CD4-positive, CD25-positive, alpha-beta regulatory T cell (primary cell): ENCODE data around the gene PRSS3. TPM values are rescaled to one million over a fixed set of nuclear protein-coding genes. Genes with fewer than 3 reads are reported as not detected.
"Not testable (repeated sequence)": the region's sequence is repeated elsewhere in the genome, so short reads cannot be mapped to it uniquely, and the experiment has no call there.

Experiments
- ATAC-seq, 2 donors: fragments of 150-1000 bp; cut with Tn5 transposase; one replicate each; pipeline ENCODE4 v1.10.0; 2021; ENCODE audit warnings: low read depth in 2 of 2, moderate number of reproducible peaks in 2 of 2, moderate library complexity in 1 of 2
- DNase-seq, 3 donors: peaks; one replicate each; pipeline versions ENCODE4 v3.0.0 to v3.0.0-alpha.2; 2012 to 2022; ENCODE audit warnings: mixed read lengths in 1 of 3
- H3K27ac ChIP-seq: one replicate; pipeline ENCODE4 v1.7.0; 2013; ENCODE audit warnings: mild to moderate bottlenecking, low read length; ENCODE audit not compliant: insufficient read depth, poor library complexity, severe bottlenecking
- H3K27me3 ChIP-seq: one replicate; pipeline ENCODE4 v1.7.0; 2013; ENCODE audit warnings: low read length; ENCODE audit not compliant: control insufficient read depth, insufficient read depth
- H3K36me3 ChIP-seq: one replicate; pipeline ENCODE4 v1.7.0; 2013; ENCODE audit warnings: mild to moderate bottlenecking, low read length, moderate library complexity; ENCODE audit not compliant: control insufficient read depth, insufficient read depth
- H3K4me1 ChIP-seq: 2 replicates; pipeline ENCODE4 v1.7.0; 2013; ENCODE audit warnings: mild to moderate bottlenecking, low read length; ENCODE audit not compliant: insufficient read depth, control insufficient read depth, poor library complexity, severe bottlenecking
- H3K4me3 ChIP-seq: one replicate; pipeline ENCODE4 v1.7.0; 2013; ENCODE audit warnings: low read depth, mild to moderate bottlenecking, low read length, moderate library complexity
- H3K9me3 ChIP-seq, 2 experiments: 1 replicate in 1 of 2; 2 replicates in 1 of 2; pipeline ENCODE4 v1.7.0; 2013; ENCODE audit warnings: low read length in 2 of 2, mild to moderate bottlenecking in 1 of 2, moderate library complexity in 1 of 2; ENCODE audit not compliant: control insufficient read depth in 2 of 2
- H3K27ac Mint-ChIP-seq, 3 donors: one replicate each; pipeline ENCODE4 v1.8.0; 2020 to 2022; ENCODE audit warnings: mild to moderate bottlenecking in 3 of 3, mixed read lengths in 3 of 3, moderate library complexity in 2 of 3
- H3K27me3 Mint-ChIP-seq: one replicate; pipeline ENCODE4 v1.8.0; 2022; ENCODE audit warnings: mild to moderate bottlenecking, mixed read lengths
- H3K36me3 Mint-ChIP-seq: one replicate; pipeline ENCODE4 v1.8.0; 2020; ENCODE audit warnings: mixed read lengths
- H3K4me1 Mint-ChIP-seq, 4 donors: one replicate each; pipeline ENCODE4 v1.8.0; 2020 to 2022; ENCODE audit warnings: mixed read lengths in 4 of 4, mild to moderate bottlenecking in 1 of 4
- H3K4me3 Mint-ChIP-seq, 4 donors: one replicate each; pipeline ENCODE4 v1.8.0; 2020 to 2022; ENCODE audit warnings: mild to moderate bottlenecking in 4 of 4, mixed read lengths in 4 of 4, moderate library complexity in 3 of 4
- H3K9me3 Mint-ChIP-seq, 7 donors: one replicate each; pipeline ENCODE4 v1.8.0; 2020 to 2022; ENCODE audit warnings: mixed read lengths in 7 of 7, mild to moderate bottlenecking in 3 of 7, moderate library complexity in 2 of 7
- polyA plus RNA-seq, 4 donors: library from polyadenylated mRNA; unstranded; fragments of 300-500 nt; fragmentation: Illumina TruSeq; gene quantifications; one replicate each; pipeline ENCODE4 v1.2.3, GENCODE V29; 2021
- total RNA-seq: library from RNA; stranded (reverse); gene quantifications from one replicate; pipeline ENCODE4 v1.2.3, GENCODE V29; 2022

Gene PRSS3
- total and polyA plus RNA-seq, 5 donors from 2014 or later = not detected

DNA sequence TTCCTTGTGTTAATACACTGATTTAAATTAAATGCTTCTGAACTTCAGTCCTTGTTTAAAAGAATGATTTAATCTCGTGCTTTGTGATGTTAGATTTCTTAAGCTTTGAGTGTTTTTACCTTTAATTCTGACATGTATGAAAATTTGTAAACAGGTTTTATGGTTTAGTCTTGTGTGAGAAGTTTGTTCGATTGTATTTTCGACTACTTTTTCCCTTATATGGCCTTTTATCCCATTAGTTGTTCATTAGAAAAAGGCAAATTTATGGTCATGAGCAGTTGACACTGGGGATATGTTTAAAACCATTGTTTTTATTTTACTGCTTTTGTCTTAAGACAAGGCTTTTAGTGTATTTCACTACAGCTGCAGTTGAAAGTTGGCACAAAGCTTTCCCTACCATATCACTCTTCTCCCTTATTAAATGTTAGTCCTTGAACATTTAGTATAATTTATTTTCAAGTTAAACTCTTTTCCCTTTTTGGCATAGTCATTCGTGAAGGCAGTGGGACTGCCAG, 24.9 kb downstream of the PRSS3 start:
- Mint-ChIP-seq H3K27ac (peak overlapping the region in 2 of 3 donors; percentile 7 to 53), H3K36me3 (peaks cover 3% of the 10 kb centered on the region), H3K9me3 (no peaks in the 10 kb centered on the region), H3K4me3 (peak overlapping the region; percentile 45 to 98 (median 93)), H3K27me3 (no peaks in the 10 kb centered on the region), H3K4me1 (peaks cover 23 to 54% (median 40%) of the 10 kb centered on the region in 4 donors)
- H3K27ac ChIP-seq = no peak overlapping the region
- H3K27me3 ChIP-seq = no peaks in the 10 kb centered on the region
- H3K4me1 ChIP-seq = peaks cover 36% of the 10 kb centered on the region
- no peak for ATAC-seq
- H3K36me3 ChIP-seq = no peaks in the 10 kb centered on the region
- peak overlapping the region; percentile 46 for H3K4me3 ChIP-seq
- no peak for DNase-seq
- no peaks in the 10 kb centered on the region for H3K9me3 ChIP-seq

- Mint-ChIP-seq H3K9me3 (no peaks in the 10 kb centered on the region), H3K4me3 (peak overlapping the region in 1 of 4 donors; percentile 44)
- peaks cover 23% of the 10 kb centered on the region for H3K4me1 ChIP-seq
Measured at GRCh38 chr9:33823801-33824200, 28.4 kb downstream of the PRSS3 start.

GRCh38 chr9:33827285-33827684, 31.9 kb downstream of the PRSS3 start:
- H3K27me3 ChIP-seq, H3K27ac Mint-ChIP-seq, H3K27me3 Mint-ChIP-seq, ATAC-seq, H3K27ac ChIP-seq, H3K9me3 ChIP-seq, H3K4me1 ChIP-seq, H3K4me3 Mint-ChIP-seq, H3K36me3 ChIP-seq, H3K36me3 Mint-ChIP-seq, H3K4me3 ChIP-seq, H3K9me3 Mint-ChIP-seq, DNase-seq: not testable (repeated sequence)
- H3K4me1 Mint-ChIP-seq = peaks cover 0 to 32% (median 14%) of the 10 kb centered on the region in 4 donors

More at GRCh38 chr9:33823801-33824200, 28.4 kb downstream of the PRSS3 start:
- Mint-ChIP-seq H3K36me3 (peaks cover 3% of the 10 kb centered on the region), H3K27ac (no peak overlapping the region), H3K4me1 (peaks cover 16 to 49% (median 30%) of the 10 kb centered on the region in 4 donors), H3K27me3 (no peaks in the 10 kb centered on the region)
- Histone ChIP-seq H3K4me3 (no peak overlapping the region), H3K27me3 (no peaks in the 10 kb centered on the region), H3K27ac (no peak overlapping the region), H3K9me3 (no peaks in the 10 kb centered on the region), H3K36me3 (no peaks in the 10 kb centered on the region)
- no peak for ATAC-seq
- no peak for DNase-seq

DNA sequence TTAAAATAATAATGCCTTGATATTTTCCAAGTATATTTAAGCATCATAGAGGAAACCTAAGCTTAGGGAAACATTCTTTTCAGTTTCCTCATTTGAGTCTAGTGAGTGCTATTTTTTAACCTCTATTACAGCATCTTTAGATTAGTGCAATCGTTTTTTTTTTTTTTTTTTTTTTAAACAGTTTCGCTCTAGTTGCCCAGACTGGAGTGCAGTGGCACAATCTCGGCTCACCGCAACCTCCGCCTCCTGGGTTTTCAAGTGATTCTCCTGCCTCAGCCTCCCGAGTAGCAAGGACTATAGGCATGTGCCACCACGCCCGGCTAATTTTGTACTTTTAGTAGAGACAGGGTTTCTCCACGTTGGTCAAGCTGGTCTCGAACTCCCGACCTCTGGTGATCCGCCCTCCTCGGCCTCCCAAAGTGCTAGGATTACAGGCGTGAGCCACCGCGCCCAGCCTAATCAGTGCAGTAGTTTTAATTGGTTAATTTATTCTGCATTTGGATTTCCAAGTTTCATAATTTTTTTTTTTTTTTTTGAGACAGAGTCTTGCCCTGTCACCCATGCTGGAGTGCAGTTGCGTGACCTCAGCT, 34.4 kb downstream of the PRSS3 start:
- not testable (repeated sequence) for H3K27ac Mint-ChIP-seq

DNA sequence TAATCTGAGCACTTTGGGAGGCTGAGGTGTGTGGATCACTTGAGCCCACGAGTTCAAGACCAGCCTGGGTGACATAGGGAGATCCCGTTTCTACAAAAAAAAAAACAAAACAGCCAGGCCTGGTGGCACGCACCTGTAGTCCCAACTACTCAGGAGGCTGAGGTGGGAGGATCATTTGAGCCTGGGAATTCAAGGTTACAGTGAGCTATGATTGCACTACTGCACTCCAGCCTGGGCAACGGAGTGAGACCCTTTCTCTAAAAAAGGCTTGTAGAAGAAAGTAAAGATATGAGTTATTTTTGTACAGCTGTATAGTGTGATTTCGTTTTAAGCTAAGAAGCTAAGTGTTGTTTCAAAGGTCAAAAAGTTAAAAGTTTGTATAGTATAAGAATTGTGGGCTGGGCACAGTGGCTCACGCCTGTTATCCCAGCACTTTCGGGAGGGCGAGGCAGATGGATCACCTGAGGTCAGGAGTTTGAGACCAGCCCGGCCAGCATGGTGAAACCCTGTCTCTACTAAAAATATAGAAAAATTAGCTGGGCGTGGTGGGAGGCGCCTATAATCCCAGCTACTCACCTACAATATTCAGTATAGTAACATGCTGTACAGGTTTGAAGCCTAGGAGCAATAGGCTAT, 40.4 kb downstream of the PRSS3 start:
- Histone ChIP-seq H3K27ac (no peak overlapping the region), H3K4me3 (no peak overlapping the region), H3K9me3 (no peaks in the 10 kb centered on the region), H3K27me3 (no peaks in the 10 kb centered on the region), H3K36me3 (no peaks in the 10 kb centered on the region), H3K4me1 (peaks cover 6% of the 10 kb centered on the region)
- ATAC-seq (no peak), DNase-seq (no peak)
- Mint-ChIP-seq H3K27ac (peak overlapping the region in 2 of 3 donors; percentile 31 to 35), H3K27me3 (no peaks in the 10 kb centered on the region), H3K4me1 (peaks cover 13 to 59% (median 47%) of the 10 kb centered on the region in 4 donors), H3K36me3 (peaks cover 3% of the 10 kb centered on the region), H3K4me3 (no peak overlapping the region), H3K9me3 (no peaks in the 10 kb centered on the region)

More for the DNA sequence above, 34.4 kb downstream of the PRSS3 start:
- H3K9me3 ChIP-seq, ATAC-seq, H3K4me3 ChIP-seq, H3K27ac ChIP-seq, DNase-seq, H3K27me3 ChIP-seq, H3K27me3 Mint-ChIP-seq, H3K4me1 ChIP-seq, H3K9me3 Mint-ChIP-seq, H3K4me3 Mint-ChIP-seq, H3K36me3 ChIP-seq, H3K36me3 Mint-ChIP-seq: not testable (repeated sequence)
- H3K4me1 Mint-ChIP-seq = peaks cover 0 to 31% (median 18%) of the 10 kb centered on the region in 4 donors

- DNase-seq, H3K36me3 Mint-ChIP-seq, H3K27me3 ChIP-seq, H3K27me3 Mint-ChIP-seq, ATAC-seq, H3K4me1 ChIP-seq, H3K36me3 ChIP-seq, H3K4me3 ChIP-seq, H3K27ac ChIP-seq, H3K9me3 ChIP-seq, H3K9me3 Mint-ChIP-seq: not testable (repeated sequence)
- Mint-ChIP-seq H3K27ac (peak overlapping the region in 1 of 3 donors; percentile 7), H3K4me1 (peaks cover 13 to 61% (median 46%) of the 10 kb centered on the region in 4 donors), H3K4me3 (peak overlapping the region in 2 of 4 donors; percentile 7 to 48)
Measured at GRCh38 chr9:33836261-33836660, 40.9 kb downstream of the PRSS3 start.

GRCh38 chr9:33837138-33837537, 41.8 kb downstream of the PRSS3 start:
- Mint-ChIP-seq H3K9me3 (no peaks in the 10 kb centered on the region), H3K27me3 (no peaks in the 10 kb centered on the region), H3K27ac (peak overlapping the region in 1 of 3 donors; percentile 17), H3K4me3 (peak overlapping the region in 2 of 4 donors; percentile 22 to 28), H3K4me1 (peaks cover 19 to 70% (median 54%) of the 10 kb centered on the region in 4 donors), H3K36me3 (peaks cover 3% of the 10 kb centered on the region)
- Histone ChIP-seq H3K4me1 (peaks cover 11% of the 10 kb centered on the region), H3K27ac (no peak overlapping the region), H3K9me3 (no peaks in the 10 kb centered on the region), H3K36me3 (no peaks in the 10 kb centered on the region), H3K4me3 (no peak overlapping the region), H3K27me3 (no peaks in the 10 kb centered on the region)
- DNase-seq (no peak), ATAC-seq (no peak)
